H9 (cell line): Measurements from ENCODE around the gene ARMH3. TPM values are rescaled to one million over a fixed set of nuclear protein-coding genes. Genes with fewer than 3 reads are reported as not detected.

ENCODE experiments used
- DNase-seq: peaks from one replicate; pipeline ENCODE4 v3.0.0-alpha.2; 2017
- H2AFZ ChIP-seq: one replicate; pipeline ENCODE4 v1.6.1; 2013; ENCODE audit warnings: mild to moderate bottlenecking, low read length, control low read depth, moderate library complexity
- H2AK5ac ChIP-seq: 2 replicates; pipeline ENCODE4 v1.6.1; 2013; ENCODE audit warnings: low read length, control low read depth, mixed read lengths; ENCODE audit not compliant: insufficient read length
- H2BK120ac ChIP-seq: one replicate; pipeline ENCODE4 v1.6.1; 2013; ENCODE audit warnings: low read depth, mild to moderate bottlenecking, low read length, control low read depth, inconsistent platforms; ENCODE audit not compliant: poor library complexity, severe bottlenecking
- H2BK12ac ChIP-seq: 2 replicates; pipeline ENCODE4 v1.6.1; 2013; ENCODE audit warnings: low read length, control low read depth, mixed read lengths, low read depth; ENCODE audit not compliant: insufficient read length
- H2BK15ac ChIP-seq: 2 replicates; pipeline ENCODE4 v1.6.1; 2013; ENCODE audit warnings: low read depth, low read length, control low read depth
- H2BK20ac ChIP-seq: one replicate; pipeline ENCODE4 v1.6.1; 2013; ENCODE audit warnings: low read depth, mild to moderate bottlenecking, low read length, control low read depth, inconsistent platforms; ENCODE audit not compliant: poor library complexity, severe bottlenecking
- H2BK5ac ChIP-seq: 2 replicates; pipeline ENCODE4 v1.6.1; 2013; ENCODE audit warnings: low read length, control low read depth, mixed read lengths; ENCODE audit not compliant: insufficient read length
- H3K14ac ChIP-seq: 2 replicates; pipeline ENCODE4 v1.6.1; 2013; ENCODE audit warnings: low read length, control low read depth; ENCODE audit not compliant: insufficient read depth
- H3K18ac ChIP-seq: 2 replicates; pipeline ENCODE4 v1.6.1; 2013; ENCODE audit warnings: low read depth, mild to moderate bottlenecking, mixed read lengths, low read length, control low read depth; ENCODE audit not compliant: insufficient read length
- H3K23ac ChIP-seq: 2 replicates; pipeline ENCODE4 v1.6.1; 2013; ENCODE audit warnings: low read length, control low read depth, mixed read lengths, low read depth; ENCODE audit not compliant: insufficient read length
- H3K23me2 ChIP-seq: 2 replicates; pipeline ENCODE4 v1.6.1; 2013; ENCODE audit warnings: low read depth, mild to moderate bottlenecking, mixed read lengths, low read length, control low read depth; ENCODE audit not compliant: insufficient read length, poor library complexity, severe bottlenecking
- H3K27ac ChIP-seq: 2 replicates; pipeline ENCODE4 v1.5.1; 2013; ENCODE audit warnings: low read length, control low read depth, mixed read lengths, low read depth; ENCODE audit not compliant: insufficient read length
- H3K27me3 ChIP-seq: 2 replicates; pipeline ENCODE4 v1.6.1; 2013; ENCODE audit warnings: low read length, control low read depth, inconsistent platforms; ENCODE audit not compliant: insufficient read depth
- H3K4ac ChIP-seq: 2 replicates; pipeline ENCODE4 v1.6.1; 2013; ENCODE audit warnings: low read depth, mild to moderate bottlenecking, control low read depth, inconsistent platforms, low read length, moderate library complexity
- H3K4me1 ChIP-seq: 2 replicates; pipeline ENCODE4 v1.6.1; 2013; ENCODE audit warnings: low read length, control low read depth, inconsistent platforms; ENCODE audit not compliant: insufficient read depth
- H3K4me2 ChIP-seq: 2 replicates; pipeline ENCODE4 v1.6.1; 2013; ENCODE audit warnings: low read length, control low read depth, mixed read lengths; ENCODE audit not compliant: insufficient read length, insufficient read depth
- H3K56ac ChIP-seq: 2 replicates; pipeline ENCODE4 v1.6.1; 2013; ENCODE audit warnings: low read depth, mild to moderate bottlenecking, mixed read lengths, low read length, control low read depth; ENCODE audit not compliant: insufficient read length
- H3K79me1 ChIP-seq: 2 replicates; pipeline ENCODE4 v1.6.1; 2013; ENCODE audit warnings: low read depth, mild to moderate bottlenecking, moderate library complexity, low read length, control low read depth, inconsistent platforms; ENCODE audit not compliant: insufficient read depth, poor library complexity, severe bottlenecking
- H3K79me2 ChIP-seq: 2 replicates; pipeline ENCODE4 v1.6.1; 2013; ENCODE audit warnings: low read length, control low read depth, inconsistent platforms; ENCODE audit not compliant: insufficient read depth
- H3K9ac ChIP-seq: 2 replicates; pipeline ENCODE4 v1.6.1; 2013; ENCODE audit warnings: low read length, control low read depth, mixed read lengths; ENCODE audit not compliant: insufficient read length; ENCODE audit errors: extremely low read depth
- H3K9me3 ChIP-seq: one replicate; pipeline ENCODE4 v1.6.1; 2013; ENCODE audit warnings: low read depth, low read length, inconsistent platforms; ENCODE audit not compliant: control insufficient read depth
- H3T11ph ChIP-seq: one replicate; pipeline ENCODE4 v1.6.1; 2013; ENCODE audit warnings: mild to moderate bottlenecking, low read length, control low read depth, inconsistent platforms
- H4K20me1 ChIP-seq: one replicate; pipeline ENCODE4 v1.6.1; 2013; ENCODE audit not compliant: control insufficient read depth, insufficient read length, insufficient read depth
- H4K5ac ChIP-seq: 2 replicates; pipeline ENCODE4 v1.6.1; 2013; ENCODE audit warnings: low read depth, mild to moderate bottlenecking, mixed read lengths, low read length, control low read depth; ENCODE audit not compliant: insufficient read length
- H4K8ac ChIP-seq: replicated peaks from 2 replicates; pipeline ENCODE4 v1.6.1; 2013; ENCODE audit warnings: low read length, control low read depth, mixed read lengths, low read depth; ENCODE audit not compliant: insufficient read length
- H4K91ac ChIP-seq: 2 replicates; pipeline ENCODE4 v1.6.1; 2013; ENCODE audit warnings: low read depth, mild to moderate bottlenecking, moderate library complexity, mixed read lengths, low read length, control low read depth; ENCODE audit not compliant: insufficient read length
- H3K27ac Mint-ChIP-seq, 3 experiments: 2 replicates in 2 of 3; 3 replicates in 1 of 3; pipeline ENCODE4 v1.8.0; 2020 to 2021; ENCODE audit warnings: mixed read lengths in 3 of 3, mild to moderate bottlenecking in 1 of 3, moderate library complexity in 1 of 3
- H3K27me3 Mint-ChIP-seq: 2 replicates; pipeline ENCODE4 v1.8.0; 2021; ENCODE audit warnings: low read depth, mild to moderate bottlenecking, moderate library complexity, mixed read lengths
- H3K36me3 Mint-ChIP-seq, 3 experiments: 2 replicates in 2 of 3; 3 replicates in 1 of 3; pipeline ENCODE4 v1.8.0; 2020 to 2021; ENCODE audit warnings: low read depth in 3 of 3, mixed read lengths in 3 of 3; ENCODE audit not compliant: insufficient read depth in 1 of 3
- H3K4me1 Mint-ChIP-seq, 2 experiments: 2 replicates each; pipeline ENCODE4 v1.8.0; 2020; ENCODE audit warnings: mixed read lengths in 2 of 2
- H3K4me3 Mint-ChIP-seq, 2 experiments: 2 replicates in 1 of 2; 3 replicates in 1 of 2; pipeline ENCODE4 v1.8.0; 2020 to 2021; ENCODE audit warnings: mild to moderate bottlenecking in 2 of 2, mixed read lengths in 2 of 2, moderate library complexity in 1 of 2
- H3K9me3 Mint-ChIP-seq, 2 experiments: 2 replicates in 1 of 2; 3 replicates in 1 of 2; pipeline ENCODE4 v1.8.0; 2020; ENCODE audit warnings: mild to moderate bottlenecking in 2 of 2, mixed read lengths in 2 of 2, moderate library complexity in 1 of 2
- CTCF ChIP-seq: fragments of 200-600 bp; sonication (generic); conservative IDR thresholded peaks from 3 replicates; pipeline ENCODE4 v1.8.0; 2021; ENCODE audit warnings: antibody characterized with exemption, mild to moderate bottlenecking
- WGBS: extraction: QIAGEN DNeasy Blood & Tissue Kit; methylation state at CpG from one replicate; pipeline ENCODE4 v1.1.7; 2013; ENCODE audit warnings: missing lambda C conversion rate, low lambda C conversion rate, mixed read lengths; ENCODE audit not compliant: insufficient read length; ENCODE audit errors: extremely low coverage; 5-methylcytosine and 5-hydroxymethylcytosine counted together
- total RNA-seq: library from RNA; stranded (reverse); gene quantifications from 2 replicates; pipeline ENCODE4 v1.2.1, GENCODE V29; 2021

Gene ARMH3
- total RNA-seq, 1 experiment from 2014 or later, result 20.4 TPM

GRCh38 chr10:101902820-101903145 lies 153.2 kb downstream of the ARMH3 start:
- Mint-ChIP-seq H3K9me3 (no peaks in the 10 kb centered on the region), H3K36me3 (no peaks in the 10 kb centered on the region), H3K27me3 (no peaks in the 10 kb centered on the region), H3K27ac (peak overlapping the region; percentile 85 to 96 (median 95)), H3K4me1 (peaks cover 39 to 57% of the 10 kb centered on the region in 2 experiments), H3K4me3 (peak overlapping the region; percentile 31 to 33; a peak in 3 of 5 replicates)
- H3K14ac ChIP-seq, result no peak overlapping the region
- H3K56ac ChIP-seq, result no peak overlapping the region
- H3K9me3 ChIP-seq, result no peaks in the 10 kb centered on the region
- DNase-seq, result no peak
- H2BK20ac ChIP-seq, result no peak overlapping the region
- H3K18ac ChIP-seq, result no peak overlapping the region
- H3K23ac ChIP-seq, result no peak overlapping the region
- H2BK15ac ChIP-seq, result no peak overlapping the region
- no peaks in the 10 kb centered on the region for H4K20me1 ChIP-seq
- H2BK5ac ChIP-seq, result no peak overlapping the region
- H3K27me3 ChIP-seq, result no peaks in the 10 kb centered on the region
- no peak overlapping the region for H4K8ac ChIP-seq
- no peaks in the 10 kb centered on the region for H3K79me1 ChIP-seq
- H3K4ac ChIP-seq, result no peak overlapping the region
- TF ChIP-seq CTCF, result no peak
- no peak overlapping the region for H4K91ac ChIP-seq
- H3K79me2 ChIP-seq, result no peaks in the 10 kb centered on the region
- H4K5ac ChIP-seq, result no peak overlapping the region
- no CpG with 5 or more reads among the region's 4 CpGs for WGBS
- no peak overlapping the region for H2AFZ ChIP-seq
- no peak overlapping the region for H2BK120ac ChIP-seq
- H2AK5ac ChIP-seq, result no peak overlapping the region
- H3K4me2 ChIP-seq, result no peak overlapping the region
- peaks cover 5% of the 10 kb centered on the region for H3K4me1 ChIP-seq
- H2BK12ac ChIP-seq, result no peak overlapping the region
- no peaks in the 10 kb centered on the region for H3K23me2 ChIP-seq
- H3K9ac ChIP-seq, result no peak overlapping the region
- no peak overlapping the region for H3K27ac ChIP-seq
- no peak overlapping the region for H3T11ph ChIP-seq
